ENCODE results near the gene SLX4. TPM values are rescaled to one million over a fixed set of nuclear protein-coding genes. Genes with fewer than 3 reads are reported as not detected.

The SLX4 gene
- total and polyA plus RNA-seq, 9 of the 15 experiments (the other 6 are each of a cell fraction or from before 2014, with no cell fraction given): 0.29 to 7.9 (median 3.8) TPM

GRCh38 chr16:3597226-3597625 lies 14.2 kb downstream of the SLX4 start (continued):
- TF ChIP-seq POLR3A (IDR thresholded peaks at IDR 0.05; ENCODE audit: borderline replicate concordance, extremely low read depth, insufficient read depth, insufficient read length) (no peak), BCOR (IDR thresholded peaks at IDR 0.05) (no peak), RBFOX2 (IDR thresholded peaks at IDR 0.05; ENCODE audit: low read depth, low read length) (no peak), ZNF384 (IDR thresholded peaks at IDR 0.05; ENCODE audit: low read depth, low read length) (no peak), ZNF3 (CRISPR knock-in tag; IDR thresholded peaks at IDR 0.05) (no peak), ZMIZ1 (IDR thresholded peaks at IDR 0.05; ENCODE audit: low read depth in 2 of 2, low read length in 2 of 2) (no peak), ZNF212 (CRISPR knock-in tag; IDR thresholded peaks at IDR 0.05) (no peak), MCM2 (IDR thresholded peaks at IDR 0.05; ENCODE audit: low read depth) (no peak), MGA (IDR thresholded peaks at IDR 0.05) (no peak), ARID3B (CRISPR knock-in tag; IDR thresholded peaks at IDR 0.05; ENCODE audit: borderline replicate concordance) (no peak), TAL1 (IDR thresholded peaks at IDR 0.05) (no peak), POLR3G (IDR thresholded peaks at IDR 0.05; ENCODE audit: extremely low read depth, insufficient read length, insufficient replicate concordance) (no peak), KLF6 (CRISPR knock-in tag; IDR thresholded peaks at IDR 0.05; ENCODE audit: borderline replicate concordance) (no peak)
